ENCODE results near the gene LSMEM2. TPM values are rescaled to one million over a fixed set of nuclear protein-coding genes. Genes with fewer than 3 reads are reported as not detected.

LSMEM2 gene
- total and polyA plus RNA-seq, 11 donors: 1.3 to 68.3 (median 29.7) TPM

DNA sequence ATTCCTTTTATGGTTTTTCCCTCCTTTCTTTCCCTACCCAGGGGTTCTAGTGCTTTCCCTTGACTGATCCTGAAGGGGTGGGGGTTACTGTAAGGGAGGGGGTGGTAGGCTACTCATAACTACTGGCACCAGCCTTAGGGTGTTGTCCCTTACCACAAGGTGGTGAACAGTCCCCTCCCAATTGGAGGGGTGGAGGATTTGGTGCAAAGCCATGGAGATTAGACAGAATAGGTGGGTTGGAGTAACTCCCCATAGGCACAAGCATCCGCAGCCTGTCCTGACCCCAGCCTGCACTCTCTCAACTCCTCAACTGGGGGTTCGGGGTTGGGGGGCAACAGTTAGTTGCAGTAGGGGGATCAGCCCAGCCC is 46.2 kb downstream of the LSMEM2 start:
- Histone ChIP-seq H3K9me3 (no peaks in the 10 kb centered on the region), H3K27me3 (no peaks in the 10 kb centered on the region), H3K4me1 (peaks cover 5 to 66% (median 47%) of the 10 kb centered on the region in 12 donors), H3K27ac (peak overlapping the region; percentile 9 to 99 (median 98)), H3K36me3 (peaks cover 0 to 30% (median 24%) of the 10 kb centered on the region in 9 donors), H3K4me3 (no peak overlapping the region)
- TF ChIP-seq POLR2A (IDR thresholded peaks at IDR 0.05): no peak
- TF ChIP-seq CTCF (IDR thresholded peaks at IDR 0.05): no peak
- 63 to 91% (median 88%) methylated on average over 1 to 2 of the region's 2 CpGs for WGBS, 4 donors
- DNase-seq: peak in 1 of 5 donors; percentile 10
- intact Hi-C loops (cut with DNase I): loop anchor here in 5 of 10 donors (2.0 to 10.0 kb wide), 5 partner anchors 33 to 98 kb away; partner anchors contain the start of genes LSMEM2 (in 2 of the 5) and IFRD2 (in 1 of the 5)
- ATAC-seq: no peak

DNA sequence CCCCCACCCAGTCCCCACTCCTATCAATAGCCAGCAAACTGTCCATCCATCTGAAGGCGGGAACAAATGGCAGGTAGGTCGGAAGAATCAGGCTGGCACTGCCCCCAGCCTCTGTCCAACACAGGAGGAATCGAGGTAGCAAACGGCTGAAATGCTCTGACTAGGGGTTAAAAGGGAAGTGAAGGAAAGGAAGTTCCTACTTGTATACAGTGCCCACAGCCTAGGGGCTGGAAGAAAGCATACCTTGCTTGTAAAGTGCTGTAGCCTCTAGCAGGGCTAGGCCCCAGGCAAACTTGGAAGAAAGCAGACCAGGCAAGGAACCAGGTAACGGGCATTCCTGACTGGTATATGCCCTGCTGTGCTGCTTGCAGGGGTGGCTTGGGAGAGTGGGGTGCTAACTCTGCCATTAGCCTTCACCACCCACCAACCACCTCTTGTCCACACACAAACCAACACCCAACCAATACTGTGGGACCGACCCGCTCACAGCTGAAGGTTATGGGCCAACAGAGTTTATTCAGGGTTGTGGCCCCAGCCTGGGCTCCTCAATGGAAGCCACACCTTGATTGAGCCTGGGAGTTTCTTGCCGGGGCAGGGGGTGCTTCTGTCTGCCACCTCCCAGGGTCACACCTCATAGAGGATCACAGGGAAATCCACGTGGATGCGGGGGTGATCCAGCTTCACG is 46.8 kb downstream of the LSMEM2 start:
- intact Hi-C loops (cut with DNase I): loop anchor here in 5 of 10 donors (2.0 to 10.0 kb wide), 5 partner anchors 33 to 99 kb away; partner anchors contain the start of genes LSMEM2 (in 2 of the 5) and IFRD2 (in 1 of the 5)
- DNase-seq (peak in 3 of 5 donors; percentile 10 to 25 (median 23)), ATAC-seq (no peak)
- WGBS, 4 donors: 82 to 90% (median 86%) methylated on average over 11 of the region's 11 CpGs
- Histone ChIP-seq H3K27ac (peak overlapping the region in 11 of 12 donors; percentile 9 to 99 (median 98)), H3K9me3 (no peaks in the 10 kb centered on the region), H3K27me3 (no peaks in the 10 kb centered on the region), H3K4me1 (peaks cover 5 to 61% (median 42%) of the 10 kb centered on the region in 12 donors), H3K4me3 (no peak overlapping the region), H3K36me3 (peaks cover 0 to 35% (median 29%) of the 10 kb centered on the region in 9 donors)
- TF ChIP-seq CTCF (IDR thresholded peaks at IDR 0.05) (no peak), POLR2A (IDR thresholded peaks at IDR 0.05) (no peak)

GRCh38 chr3:50326182-50326541 is 47.3 kb downstream of the LSMEM2 start:
- intact Hi-C loops (cut with DNase I): loop anchor here in 4 of 10 donors (5.0 to 10.0 kb wide), 3 partner anchors 34 to 71 kb away; partner anchors contain the start of genes LSMEM2 (in 2 of the 4) and IFRD2 (in 1 of the 4)
- H3K4me3 ChIP-seq: no peak overlapping the region
- 86 to 93% (median 91%) methylated on average over 8 of the region's 8 CpGs for WGBS, 4 donors
- no peak for ATAC-seq
- H3K36me3 ChIP-seq: peaks cover 0 to 40% (median 34%) of the 10 kb centered on the region in 9 donors
- peak overlapping the region in 2 of 12 donors; percentile 99 for H3K27ac ChIP-seq
- TF ChIP-seq POLR2A (IDR thresholded peaks at IDR 0.05) (no peak), CTCF (IDR thresholded peaks at IDR 0.05) (no peak)
- peaks cover 5 to 61% (median 41%) of the 10 kb centered on the region in 12 donors for H3K4me1 ChIP-seq
- H3K9me3 ChIP-seq: no peaks in the 10 kb centered on the region
- DNase-seq: no peak
- no peaks in the 10 kb centered on the region for H3K27me3 ChIP-seq

GRCh38 chr3:50327129-50327528 is 48.2 kb downstream of the LSMEM2 start:
- DNase-seq: peak in 2 of 5 donors; percentile 5 to 20
- intact Hi-C loops (cut with DNase I): loop anchor here in 4 of 10 donors (5.0 to 10.0 kb wide), 3 partner anchors 35 to 72 kb away; partner anchors contain the start of genes LSMEM2 (in 2 of the 4) and IFRD2 (in 1 of the 4)
- H3K27ac ChIP-seq: peak overlapping the region in 9 of 12 donors; percentile 81 to 93 (median 89)
- no peaks in the 10 kb centered on the region for H3K27me3 ChIP-seq
- H3K4me3 ChIP-seq: peak overlapping the region in 11 of 12 donors; percentile 69 to 100 (median 88)
- peaks cover 0 to 50% (median 44%) of the 10 kb centered on the region in 9 donors for H3K36me3 ChIP-seq
- no peak for ATAC-seq
- H3K9me3 ChIP-seq: no peaks in the 10 kb centered on the region
- 60 to 70% (median 67%) methylated on average over 4 of the region's 4 CpGs for WGBS, 4 donors
- H3K4me1 ChIP-seq: peaks cover 5 to 58% (median 38%) of the 10 kb centered on the region in 12 donors
- TF ChIP-seq CTCF (IDR thresholded peaks at IDR 0.05) (no peak), POLR2A (IDR thresholded peaks at IDR 0.05) (no peak)
